ENCODE data around the gene UNC13C.

The UNC13C gene

DNA sequence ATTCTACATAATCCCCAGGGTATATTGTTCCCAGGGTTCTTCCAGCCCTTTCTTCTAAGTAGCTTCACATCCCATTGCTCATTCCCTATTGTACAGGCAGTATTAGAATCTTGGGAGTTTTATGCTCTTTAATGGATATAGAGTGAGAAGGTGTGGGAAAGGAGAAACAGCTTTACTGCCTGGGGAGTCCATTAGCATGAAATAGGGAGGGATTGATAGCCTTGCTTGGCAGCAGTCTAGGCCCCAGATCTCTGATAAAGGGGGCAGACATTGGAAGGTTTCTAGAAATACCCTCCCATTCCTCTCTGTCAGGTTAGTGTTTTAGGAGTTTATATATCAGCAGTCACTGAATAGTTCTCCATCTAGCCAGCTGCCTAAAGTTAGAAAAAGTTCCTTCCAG, 334.3 kb downstream of the UNC13C start:
- TF ChIP-seq CTCF (IDR thresholded peaks at IDR 0.05; ENCODE audit: low read depth, low read length, poor library complexity, severe bottlenecking) (no peak), EZH2phosphoT487 (IDR thresholded peaks at IDR 0.05; ENCODE audit: borderline replicate concordance, low read length) (no peak)
- no peaks in the 10 kb centered on the region for H3K4me1 ChIP-seq (ENCODE audit: control insufficient read depth, low read length)
- no peaks in the 10 kb centered on the region for H3K79me2 ChIP-seq (ENCODE audit: control insufficient read depth, low read length)
- H3K27ac ChIP-seq (ENCODE audit: low read depth, low read length) = no peak overlapping the region
- H3F3A ChIP-seq (ENCODE audit: control insufficient read depth, insufficient read depth) = no peaks in the 10 kb centered on the region
- H4K20me1 ChIP-seq (ENCODE audit: control insufficient read depth, insufficient read depth, low read depth, low read length) = no peaks in the 10 kb centered on the region
- no peaks in the 10 kb centered on the region for H3K36me3 ChIP-seq (ENCODE audit: control insufficient read depth, low read length)
- no peaks in the 10 kb centered on the region for H3K27me3 ChIP-seq (ENCODE audit: control insufficient read depth, low read length)
- no peak overlapping the region for H3K4me3 ChIP-seq (ENCODE audit: low read length)
- H3K9me3 ChIP-seq (ENCODE audit: control insufficient read depth, insufficient read depth, low read length) = no peaks in the 10 kb centered on the region
- H3K4me2 ChIP-seq (ENCODE audit: low read length) = no peak overlapping the region
- H3K9me2 ChIP-seq (replicated peaks; ENCODE audit: control insufficient read depth, low read length) = no peaks in the 10 kb centered on the region

DNA sequence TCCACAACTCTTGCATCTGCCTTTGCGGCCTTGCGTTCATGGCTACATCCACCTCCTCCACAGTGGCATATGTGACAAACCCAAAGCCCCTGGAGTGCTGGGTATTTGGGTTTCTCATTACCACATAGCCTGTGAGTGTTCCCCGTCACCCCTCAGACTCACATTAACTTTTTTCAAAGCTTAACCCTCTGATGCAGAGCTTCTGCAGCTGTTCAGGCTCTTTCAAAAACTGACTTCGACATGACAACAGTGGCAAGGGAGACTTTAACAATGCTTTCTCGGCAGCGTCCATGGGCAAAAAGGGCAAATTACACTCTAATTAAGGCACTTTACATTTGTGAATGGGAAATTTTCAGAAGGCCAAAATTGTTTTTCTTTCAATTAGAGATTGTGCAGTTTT, 343.2 kb downstream of the UNC13C start:
- Histone ChIP-seq H3K4me1 (ENCODE audit: control insufficient read depth, low read length) (no peaks in the 10 kb centered on the region), H3K9me3 (ENCODE audit: control insufficient read depth, insufficient read depth, low read length) (no peaks in the 10 kb centered on the region), H3K9me2 (replicated peaks; ENCODE audit: control insufficient read depth, low read length) (no peaks in the 10 kb centered on the region)

DNA sequence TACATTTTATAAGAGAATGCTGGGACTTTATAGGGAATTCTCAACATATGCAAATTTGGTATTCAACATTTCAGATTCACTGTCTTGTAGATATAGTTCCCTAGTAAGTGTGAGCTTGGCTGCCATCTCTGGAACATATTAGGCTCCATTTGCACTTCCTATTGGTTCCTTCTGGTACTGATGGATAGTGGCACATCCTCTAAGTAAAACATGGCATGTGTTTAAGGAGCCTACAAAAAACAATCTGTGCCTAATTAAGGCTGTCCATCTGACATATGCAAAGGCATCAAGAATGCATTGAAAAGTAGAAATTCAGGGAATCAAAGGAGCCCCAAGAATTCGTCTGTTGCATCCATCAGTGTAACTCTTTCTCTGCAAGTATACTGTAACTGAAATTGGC, 344.1 kb downstream of the UNC13C start:
- H3K4me2 ChIP-seq (ENCODE audit: low read length) = no peak overlapping the region
- no peaks in the 10 kb centered on the region for H3K27me3 ChIP-seq (ENCODE audit: control insufficient read depth, low read length)
- H3K4me1 ChIP-seq (ENCODE audit: control insufficient read depth, low read length) = no peaks in the 10 kb centered on the region
- no peak overlapping the region for H3K27ac ChIP-seq (ENCODE audit: low read depth, low read length)
- H3K79me2 ChIP-seq (ENCODE audit: control insufficient read depth, low read length) = no peaks in the 10 kb centered on the region
- TF ChIP-seq CTCF (IDR thresholded peaks at IDR 0.05; ENCODE audit: low read depth, low read length, poor library complexity, severe bottlenecking) (no peak), EZH2phosphoT487 (IDR thresholded peaks at IDR 0.05; ENCODE audit: borderline replicate concordance, low read length) (no peak)
- H4K20me1 ChIP-seq (ENCODE audit: control insufficient read depth, insufficient read depth, low read depth, low read length) = no peaks in the 10 kb centered on the region
- no peaks in the 10 kb centered on the region for H3K36me3 ChIP-seq (ENCODE audit: control insufficient read depth, low read length)
- H3K9me3 ChIP-seq (ENCODE audit: control insufficient read depth, insufficient read depth, low read length) = no peaks in the 10 kb centered on the region
- no peaks in the 10 kb centered on the region for H3K9me2 ChIP-seq (replicated peaks; ENCODE audit: control insufficient read depth, low read length)
- no peak overlapping the region for H3K4me3 ChIP-seq (ENCODE audit: low read length)
- H3F3A ChIP-seq (ENCODE audit: control insufficient read depth, insufficient read depth) = no peaks in the 10 kb centered on the region

More for the DNA sequence above, 343.2 kb downstream of the UNC13C start:
- no peak for TF ChIP-seq CTCF (IDR thresholded peaks at IDR 0.05; ENCODE audit: low read depth, low read length, poor library complexity, severe bottlenecking)
- TF ChIP-seq EZH2phosphoT487 (IDR thresholded peaks at IDR 0.05; ENCODE audit: borderline replicate concordance, low read length) = no peak
- Histone ChIP-seq H3K27ac (ENCODE audit: low read depth, low read length) (no peak overlapping the region), H3K27me3 (ENCODE audit: control insufficient read depth, low read length) (no peaks in the 10 kb centered on the region), H3K79me2 (ENCODE audit: control insufficient read depth, low read length) (no peaks in the 10 kb centered on the region), H3K4me3 (ENCODE audit: low read length) (no peak overlapping the region), H3K36me3 (ENCODE audit: control insufficient read depth, low read length) (no peaks in the 10 kb centered on the region), H4K20me1 (ENCODE audit: control insufficient read depth, insufficient read depth, low read depth, low read length) (no peaks in the 10 kb centered on the region), H3F3A (ENCODE audit: control insufficient read depth, insufficient read depth) (no peaks in the 10 kb centered on the region), H3K4me2 (ENCODE audit: low read length) (no peak overlapping the region)

- Histone ChIP-seq H3F3A (ENCODE audit: control insufficient read depth, insufficient read depth) (no peaks in the 10 kb centered on the region), H3K4me3 (ENCODE audit: low read length) (no peak overlapping the region), H4K20me1 (ENCODE audit: control insufficient read depth, insufficient read depth, low read depth, low read length) (no peaks in the 10 kb centered on the region), H3K4me2 (ENCODE audit: low read length) (no peak overlapping the region), H3K9me2 (replicated peaks; ENCODE audit: control insufficient read depth, low read length) (no peaks in the 10 kb centered on the region), H3K27me3 (ENCODE audit: control insufficient read depth, low read length) (no peaks in the 10 kb centered on the region), H3K36me3 (ENCODE audit: control insufficient read depth, low read length) (no peaks in the 10 kb centered on the region), H3K4me1 (ENCODE audit: control insufficient read depth, low read length) (no peaks in the 10 kb centered on the region), H3K79me2 (ENCODE audit: control insufficient read depth, low read length) (no peaks in the 10 kb centered on the region), H3K27ac (ENCODE audit: low read depth, low read length) (no peak overlapping the region), H3K9me3 (ENCODE audit: control insufficient read depth, insufficient read depth, low read length) (no peaks in the 10 kb centered on the region)
- no peak for TF ChIP-seq EZH2phosphoT487 (IDR thresholded peaks at IDR 0.05; ENCODE audit: borderline replicate concordance, low read length)
- TF ChIP-seq CTCF (IDR thresholded peaks at IDR 0.05; ENCODE audit: low read depth, low read length, poor library complexity, severe bottlenecking) = no peak
These were observed 367.1 kb downstream of the UNC13C start for GRCh38 chr15:54345301-54345700.
